HG02884 (cell line): ENCODE measurements around the gene MPZ.
"Not testable (repeated sequence)": the region's sequence is repeated elsewhere in the genome, so short reads cannot be mapped to it uniquely, and the experiment has no call there.

Experiments used
- ATAC-seq: cut with Tn5 transposase; IDR thresholded peaks from one replicate; pipeline ENCODE4 v1.9.1; 2021; ENCODE audit warnings: mild to moderate bottlenecking, moderate library complexity; ENCODE audit not compliant: unreplicated experiment

MPZ gene

DNA sequence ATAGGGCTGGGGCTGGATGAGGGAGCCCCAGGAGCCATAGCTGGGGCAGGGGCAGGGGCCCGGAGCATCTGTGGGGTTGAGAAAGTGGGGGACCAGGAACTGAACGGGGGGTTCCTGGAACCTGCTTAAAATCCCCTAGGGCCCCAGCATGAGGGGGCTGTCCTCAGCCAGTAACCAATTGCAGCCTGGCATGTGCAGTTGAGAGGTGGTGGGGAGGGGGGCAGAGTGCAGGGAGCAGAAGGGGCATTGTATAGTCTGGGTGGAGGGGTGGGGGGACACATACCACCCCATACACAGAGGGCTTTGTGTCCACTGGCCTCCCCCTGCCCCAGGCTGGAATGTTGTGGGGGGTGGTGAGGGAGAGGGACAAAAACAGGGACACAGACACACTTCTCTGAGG, at the start of gene MPZ:
Gene MPZ, minus strand, starts transcription at position 101 of the 400 bp plus-strand sequence. Its CDS starts 63 bp downstream, at position 38.
- no peak for ATAC-seq

DNA sequence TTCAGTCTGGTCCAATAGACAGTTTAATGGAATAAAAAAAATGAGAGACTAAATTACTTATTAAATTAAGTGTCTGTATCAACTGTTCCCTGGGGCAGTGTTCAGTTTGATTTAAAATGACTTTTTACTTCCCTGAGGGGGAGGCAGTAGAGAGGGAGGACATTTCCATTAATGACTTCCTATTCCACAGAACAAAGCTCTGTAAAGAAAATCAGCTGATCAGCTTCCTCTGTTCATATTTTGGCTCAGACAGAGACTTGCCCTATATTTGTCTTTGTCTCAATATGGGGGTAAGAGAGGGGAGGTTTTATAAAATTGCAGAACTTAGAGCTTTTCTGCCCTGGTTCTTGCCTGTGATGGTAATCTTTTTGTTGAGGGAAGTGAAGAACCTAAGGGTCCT, 49.5 kb upstream of the MPZ start:
- no peak for ATAC-seq

DNA sequence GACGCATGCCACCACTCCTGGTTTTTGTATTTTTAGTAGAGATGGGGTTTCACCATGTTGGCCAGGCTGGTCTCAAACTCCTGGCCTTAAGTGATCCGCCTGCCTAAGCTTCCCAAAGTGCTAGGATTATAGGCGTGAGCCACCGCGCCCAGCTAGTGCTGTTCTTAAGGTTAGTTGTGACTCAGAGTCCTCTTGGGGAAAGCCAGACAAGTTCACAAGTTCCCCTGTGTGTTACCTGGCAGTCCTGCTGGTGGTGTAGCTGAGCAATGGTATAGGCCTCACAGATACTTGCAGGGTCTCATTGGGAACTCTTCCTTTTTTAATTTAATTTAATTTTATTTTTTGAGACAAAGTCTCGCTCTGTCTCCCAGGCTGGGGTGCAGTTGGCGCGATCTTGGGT, 47.3 kb upstream of the MPZ start:
- ATAC-seq: no peak

DNA sequence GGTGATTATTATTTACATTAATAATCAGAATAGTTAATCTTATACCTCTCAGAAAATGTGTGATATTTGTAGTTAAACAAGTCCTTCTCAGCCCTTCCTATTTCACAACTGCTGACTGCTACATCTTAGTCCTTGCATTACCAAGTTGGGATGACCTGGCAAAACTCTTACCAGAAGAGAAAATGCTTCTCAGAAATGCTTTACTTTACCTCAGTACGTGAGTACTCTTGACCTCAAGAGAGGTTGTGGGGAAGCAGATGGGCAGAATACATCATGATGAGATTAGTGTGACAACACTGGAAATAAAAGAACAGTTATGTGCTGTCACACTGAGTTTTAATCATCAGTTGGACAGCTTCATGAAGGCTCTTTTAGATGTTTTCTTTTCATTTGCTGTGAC, 41.7 kb upstream of the MPZ start:
- no peak for ATAC-seq

DNA sequence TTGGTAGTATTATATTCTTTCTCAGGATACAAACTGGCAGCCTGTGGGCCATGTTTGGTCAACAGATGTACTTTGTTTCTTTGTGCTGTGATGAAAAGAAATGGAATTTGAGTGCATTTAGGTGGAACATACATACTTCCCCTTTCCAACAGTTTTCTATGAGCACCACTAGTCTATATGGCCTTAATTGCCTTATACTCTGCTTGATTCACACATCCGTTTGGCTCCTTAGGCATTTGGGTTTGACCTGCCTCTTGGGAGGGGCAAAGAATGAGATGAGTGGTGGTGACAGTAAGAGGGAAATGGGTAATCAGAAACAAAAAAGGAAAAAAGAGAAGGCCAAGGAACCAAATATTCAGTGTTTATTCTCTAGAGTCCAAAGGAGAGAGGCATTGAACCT, 40.9 kb upstream of the MPZ start:
- no peak for ATAC-seq

DNA sequence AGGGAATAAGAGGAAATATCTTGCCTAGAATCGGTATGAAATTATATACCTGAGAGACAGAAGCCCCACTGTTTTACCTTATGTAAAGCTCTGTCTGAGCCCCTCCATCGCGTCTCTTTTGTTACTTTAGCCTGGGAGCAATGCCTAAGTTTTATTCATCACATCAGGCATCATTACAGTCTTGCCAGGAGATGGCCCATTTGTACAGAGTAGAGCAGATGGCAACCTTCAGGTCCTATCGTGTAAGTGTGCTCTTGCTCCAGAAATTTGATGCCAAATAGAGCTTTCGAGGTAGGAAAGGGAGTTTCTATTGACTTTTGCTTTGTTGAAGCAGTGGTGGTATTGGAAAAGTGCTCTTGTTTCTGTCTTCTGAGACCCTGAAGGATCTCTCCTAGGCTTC, 33.1 kb upstream of the MPZ start:
- no peak for ATAC-seq

DNA sequence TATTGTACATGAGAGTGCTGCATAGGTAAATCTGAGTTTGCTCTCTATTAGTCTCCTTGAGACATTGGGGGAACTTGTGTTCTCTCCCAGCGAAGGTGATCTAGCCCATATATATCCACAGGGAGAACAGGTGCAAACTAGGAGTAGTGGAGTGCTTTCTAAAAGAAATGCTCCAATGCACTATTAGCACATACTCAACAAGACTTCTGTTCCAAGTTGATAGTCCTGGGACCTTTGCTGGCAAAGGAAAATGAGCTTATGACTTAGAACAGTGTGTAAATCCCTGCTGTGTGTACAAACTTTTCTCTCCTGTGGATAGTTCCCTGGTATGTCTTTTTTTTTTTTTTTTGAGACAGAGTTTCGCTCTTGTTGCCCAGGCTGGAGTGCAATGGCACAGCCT, 32.4 kb upstream of the MPZ start:
- ATAC-seq: no peak

DNA sequence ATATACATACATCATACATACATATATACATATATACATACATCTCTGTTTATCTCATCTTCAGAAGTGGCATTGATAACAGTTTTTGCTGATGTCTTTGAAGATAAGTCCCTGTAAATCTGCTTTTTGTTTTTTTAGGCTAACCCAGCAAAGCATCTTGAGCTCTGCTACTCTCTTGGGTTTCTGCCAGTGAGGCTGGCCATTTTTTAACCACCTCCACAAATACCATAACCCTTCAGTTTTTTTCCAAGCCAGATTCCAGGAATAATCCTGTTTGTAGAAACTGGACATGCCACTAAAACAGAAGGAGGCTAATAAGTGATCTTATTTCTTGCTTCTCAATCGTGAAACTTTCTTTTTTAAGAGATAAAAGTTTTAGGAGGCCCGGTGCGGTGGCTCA, 26.0 kb upstream of the MPZ start:
- no peak for ATAC-seq

DNA sequence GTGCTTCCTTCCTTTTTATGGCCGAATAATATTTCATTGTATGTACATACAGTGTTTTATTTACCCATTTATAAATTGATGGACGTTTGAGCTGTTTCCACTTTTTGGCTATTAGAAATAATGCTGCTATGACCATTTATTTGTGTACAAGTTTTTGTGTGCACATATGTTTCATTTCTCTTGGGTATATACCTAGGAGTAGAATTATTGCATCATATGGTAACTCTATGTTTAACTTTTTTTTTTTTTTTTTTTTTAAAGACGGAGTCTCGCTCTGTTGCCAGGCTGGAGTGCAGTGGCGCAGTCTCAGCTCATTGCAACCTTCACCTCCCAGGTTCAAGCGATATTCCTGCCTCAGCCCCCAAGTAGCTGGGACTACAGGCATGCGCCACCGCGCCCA, 23.4 kb upstream of the MPZ start:
- ATAC-seq: no peak

DNA sequence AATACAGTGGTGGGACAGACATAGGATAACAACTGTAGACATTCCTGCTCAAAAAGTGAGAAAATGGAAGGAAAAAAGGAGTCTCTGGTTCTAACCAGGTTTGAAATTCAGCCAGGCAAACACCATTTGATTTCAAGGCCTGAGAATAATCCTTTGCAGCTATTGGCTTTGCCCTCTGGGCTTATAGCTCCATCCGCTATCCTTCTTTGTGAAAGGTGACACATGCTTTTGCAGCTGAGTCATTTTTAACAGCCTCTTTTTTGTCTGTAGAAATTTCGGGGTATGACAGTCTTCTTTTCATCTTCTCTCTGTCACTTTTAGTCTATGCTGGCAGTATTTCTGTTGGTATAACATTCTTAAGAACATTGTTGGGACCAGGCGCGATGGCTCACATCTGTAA, 20.6 kb upstream of the MPZ start:
- no peak for ATAC-seq

DNA sequence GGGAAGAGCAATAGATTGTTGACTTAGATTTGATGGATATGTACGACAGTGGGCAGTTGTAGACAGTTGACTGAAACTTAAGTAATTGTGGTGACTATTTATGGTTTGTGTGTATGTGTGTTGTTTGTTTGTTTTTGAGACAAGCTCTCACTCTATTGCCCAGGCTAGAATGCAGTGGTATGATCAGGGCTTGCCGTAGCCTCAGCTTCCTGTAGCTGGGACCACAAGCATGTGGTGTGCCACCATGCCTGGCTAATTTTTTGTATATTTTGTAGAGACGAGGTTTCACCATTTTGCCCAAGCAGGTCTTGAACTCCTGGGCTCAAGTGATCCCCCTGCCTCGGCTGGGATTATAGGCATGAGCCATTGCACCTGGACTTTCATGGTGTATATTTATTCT, 14.3 kb upstream of the MPZ start:
- ATAC-seq: no peak

DNA sequence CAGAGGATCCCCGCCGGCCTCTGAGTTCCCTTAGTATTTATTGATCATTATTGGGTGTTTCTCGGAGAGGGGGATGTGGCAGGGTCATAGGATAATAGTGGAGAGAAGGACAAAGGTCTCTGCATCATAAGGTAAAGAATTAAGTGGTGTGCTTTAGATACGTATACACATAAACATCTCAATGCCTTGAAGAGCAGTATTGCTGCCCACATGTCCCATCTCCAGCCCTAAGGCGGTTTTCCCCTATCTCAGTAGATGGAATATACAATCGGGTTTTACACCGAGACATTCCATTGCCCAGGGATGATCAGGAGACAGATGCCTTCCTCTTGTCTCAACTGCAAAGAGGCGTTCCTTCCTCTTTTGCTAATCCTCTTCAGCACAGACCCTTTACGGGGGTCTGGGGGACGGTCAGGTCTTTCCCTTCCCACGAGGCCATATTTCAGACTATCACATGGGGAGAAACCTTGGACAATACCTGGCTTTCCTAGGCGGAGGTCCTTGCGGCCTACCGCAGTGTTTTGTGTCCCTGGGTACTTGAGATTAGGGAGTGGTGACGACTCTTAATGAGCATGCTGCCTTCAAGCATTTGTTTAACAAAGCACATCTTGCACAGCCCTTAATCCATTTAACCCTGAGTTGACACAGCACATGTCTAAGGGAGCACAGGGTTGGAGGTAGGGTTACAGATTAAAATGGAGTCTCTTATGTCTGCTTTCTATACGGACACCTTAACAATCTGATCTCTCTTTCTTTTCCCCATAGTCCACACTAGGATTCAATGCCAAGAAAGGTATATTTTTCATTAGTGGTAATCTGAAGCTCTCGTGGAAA, 6.3 kb upstream of the MPZ start:
- ATAC-seq: not testable (repeated sequence)

DNA sequence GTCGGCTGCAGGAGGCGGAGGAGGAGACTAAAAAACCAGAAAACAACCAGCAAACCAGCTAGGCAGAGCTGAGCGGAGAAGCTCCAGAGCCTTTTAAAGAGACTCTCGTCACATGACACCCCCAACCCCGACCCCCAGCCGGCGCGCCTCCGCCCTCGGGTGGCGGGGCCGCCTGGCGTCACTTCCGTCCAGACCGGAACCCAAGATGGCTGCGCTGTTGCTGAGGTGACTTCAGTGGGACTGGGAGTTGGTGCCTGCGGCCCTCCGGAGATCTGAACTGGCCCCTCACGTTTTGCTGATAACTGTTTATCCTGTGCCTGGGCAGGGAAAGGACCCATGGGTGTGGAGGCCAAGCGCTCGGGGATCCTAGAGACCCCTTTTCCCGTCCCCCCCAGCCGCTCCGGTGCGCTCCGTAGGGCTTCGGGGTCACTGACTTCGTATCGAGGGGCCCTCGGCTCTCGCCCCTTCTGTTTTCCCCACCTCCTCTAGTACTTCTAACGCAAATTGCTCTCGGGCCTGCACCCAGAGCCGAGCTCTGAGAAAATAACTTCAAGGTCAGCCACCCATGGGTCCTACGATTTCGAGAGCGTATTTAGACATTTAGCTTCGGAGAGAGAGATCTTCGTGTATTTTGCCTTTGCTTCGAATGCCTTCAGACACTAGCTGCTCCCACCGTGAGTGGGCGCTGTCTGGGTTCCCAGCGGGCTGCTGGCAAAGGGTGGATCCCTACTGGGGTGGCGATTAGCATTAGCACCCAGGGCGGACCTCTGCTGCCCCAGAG, 4.6 kb upstream of the MPZ start, which contains the start of gene SDHC:
Gene SDHC, plus strand, starts transcription at position 181 of the 781 bp plus-strand sequence. Its CDS starts 25 bp downstream, at position 206.
- ATAC-seq: peak; percentile 99

DNA sequence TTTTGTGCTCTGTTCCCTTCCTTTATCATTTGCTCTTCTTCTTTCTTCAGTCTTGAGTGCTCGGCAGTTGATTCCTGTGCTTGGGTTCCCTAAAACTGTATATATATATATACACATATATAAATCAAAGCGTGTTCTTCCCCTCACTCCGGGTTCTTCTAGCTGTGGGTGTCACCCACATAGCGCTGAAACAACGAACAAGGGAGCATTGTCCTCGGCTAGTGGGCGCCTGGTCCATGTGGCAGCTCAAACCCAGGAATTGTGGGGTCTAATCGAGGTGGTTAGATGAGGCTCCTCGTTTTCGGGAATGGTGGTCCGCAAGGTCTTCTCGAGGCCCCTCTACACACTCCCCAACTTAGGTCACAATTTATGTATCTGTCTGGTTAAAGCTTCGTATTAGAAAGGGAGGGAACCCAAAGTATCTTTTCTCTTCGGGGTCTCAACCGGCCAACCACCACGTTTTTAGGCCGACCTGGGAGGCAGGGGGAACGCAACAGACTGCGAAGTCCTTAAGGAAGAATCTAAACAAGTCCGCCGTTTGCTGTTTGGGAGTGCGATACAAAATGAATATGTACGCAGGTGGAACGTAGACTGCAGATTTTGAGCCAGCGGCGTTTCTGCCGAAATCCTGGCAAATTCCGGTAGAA, 3.9 kb upstream of the MPZ start:
- peak; percentile 12 for ATAC-seq

DNA sequence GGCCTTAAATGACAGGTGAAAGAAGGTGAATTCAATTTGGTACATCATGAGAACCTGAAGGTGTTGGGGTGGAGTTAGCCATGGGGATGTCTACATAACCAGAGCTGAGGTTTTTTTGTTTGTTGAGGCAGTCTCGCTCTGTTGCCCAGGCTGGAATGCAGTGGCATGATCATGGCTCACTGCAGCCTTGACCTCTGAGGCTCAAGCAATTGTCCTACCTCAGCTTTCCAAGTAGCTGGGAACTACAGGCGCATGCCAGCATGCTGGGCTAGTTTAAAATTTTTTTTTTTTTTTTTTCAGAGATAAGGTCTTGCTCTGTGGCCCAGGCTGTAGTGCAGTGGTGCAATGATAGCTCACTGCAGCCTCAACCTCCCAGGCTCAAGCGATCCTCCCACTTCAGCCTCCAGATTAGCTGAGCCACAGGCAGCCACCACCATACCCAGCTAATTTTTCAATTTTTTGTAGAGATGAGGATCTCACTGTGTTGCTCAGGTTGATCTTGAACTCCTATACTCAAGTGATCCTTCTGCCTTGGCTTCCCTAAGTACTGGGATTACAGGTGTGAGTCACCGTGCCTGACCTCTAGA, 1.9 kb upstream of the MPZ start:
- no peak for ATAC-seq

DNA sequence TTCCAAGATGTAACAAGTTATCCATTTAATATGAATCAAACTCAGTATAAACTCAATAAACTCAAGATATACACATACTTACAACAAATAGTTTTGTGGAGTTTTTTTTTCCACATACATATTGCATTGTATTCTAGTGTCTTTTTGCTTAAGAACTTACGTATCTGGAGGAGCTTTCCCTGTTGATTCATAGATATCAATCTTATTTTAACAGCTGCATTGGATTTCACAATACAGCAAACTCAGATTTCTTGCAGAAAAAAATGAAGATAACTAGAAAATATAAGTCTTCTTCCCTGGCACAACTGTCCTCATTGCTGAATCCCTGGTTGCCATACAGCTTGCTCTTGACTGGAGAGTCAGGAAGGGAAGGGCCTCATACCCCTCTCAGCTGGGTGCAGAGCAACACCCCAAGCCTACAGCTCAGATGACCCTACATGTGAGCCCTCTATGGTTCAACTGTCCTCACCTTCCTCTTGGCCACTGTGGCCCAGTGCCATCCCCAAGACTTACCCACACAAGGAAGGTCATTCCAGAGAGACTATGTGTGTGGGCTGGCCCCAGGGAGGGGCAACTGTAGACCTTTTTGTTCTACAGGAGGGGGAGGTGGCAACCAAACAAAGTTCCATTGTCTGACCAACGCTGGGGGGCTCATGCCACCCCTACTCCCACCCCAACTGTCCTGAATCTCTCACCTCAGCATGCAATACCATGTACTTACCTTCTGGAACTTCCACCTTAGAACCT, 1.7 kb downstream of the MPZ start:
- ATAC-seq: no peak

DNA sequence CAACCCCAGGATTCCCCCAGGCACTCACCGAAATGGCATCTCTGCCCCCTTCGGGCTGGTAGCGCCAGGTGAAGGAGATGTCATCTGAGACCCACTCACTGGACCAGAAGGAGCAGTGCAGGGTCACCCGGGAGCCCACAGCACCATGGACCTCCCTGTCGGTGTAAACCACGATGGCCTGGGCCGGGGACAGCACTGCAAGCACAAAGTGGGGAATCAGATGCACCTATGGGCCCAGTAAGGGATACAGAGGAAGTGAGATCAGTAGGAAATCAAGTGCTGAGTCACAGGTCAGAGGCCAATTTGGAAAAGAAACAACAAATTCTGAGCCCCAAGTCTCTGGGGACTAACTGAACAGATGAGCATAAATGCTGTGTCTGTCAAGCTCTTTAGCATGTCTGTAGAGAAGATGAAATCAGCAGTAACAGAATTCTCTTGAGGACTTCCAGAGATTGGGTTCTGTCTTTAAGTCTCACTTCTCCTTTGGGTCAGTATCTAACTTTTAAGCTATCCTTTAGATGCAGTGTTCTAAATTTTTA, 2.5 kb downstream of the MPZ start:
- ATAC-seq: no peak

DNA sequence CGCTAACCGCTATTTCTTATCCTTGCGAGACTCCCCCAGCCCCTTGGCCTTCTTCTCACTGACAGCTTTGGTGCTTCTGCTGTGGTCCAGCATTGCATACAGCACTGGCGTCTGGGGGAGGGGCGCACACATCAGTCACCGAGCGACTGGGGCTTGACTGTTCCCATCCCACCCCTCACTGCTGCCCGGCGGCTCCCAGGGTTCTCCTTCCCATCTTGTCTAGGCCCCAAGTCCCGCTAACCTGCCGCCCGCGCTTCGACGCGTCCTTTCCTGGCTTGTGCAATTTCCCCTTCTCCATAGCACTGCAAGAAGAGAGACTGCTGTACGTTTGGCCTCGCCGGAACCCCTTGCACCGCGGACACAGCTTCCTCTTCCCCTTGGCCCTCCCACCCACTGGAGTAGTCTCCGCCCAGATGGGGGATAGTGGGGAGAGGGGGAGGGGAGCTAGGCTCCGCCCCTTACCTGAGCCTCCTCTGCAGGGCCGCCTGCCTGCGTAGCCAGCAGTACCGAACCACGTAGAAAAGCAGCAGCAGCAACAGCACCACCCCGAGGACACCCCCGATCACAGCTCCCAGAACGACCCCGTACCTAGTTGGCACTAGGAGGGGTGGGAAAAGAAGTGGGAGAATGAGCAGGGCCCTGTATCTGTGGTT, 3.8 kb downstream of the MPZ start:
- peak; percentile 68 for ATAC-seq

DNA sequence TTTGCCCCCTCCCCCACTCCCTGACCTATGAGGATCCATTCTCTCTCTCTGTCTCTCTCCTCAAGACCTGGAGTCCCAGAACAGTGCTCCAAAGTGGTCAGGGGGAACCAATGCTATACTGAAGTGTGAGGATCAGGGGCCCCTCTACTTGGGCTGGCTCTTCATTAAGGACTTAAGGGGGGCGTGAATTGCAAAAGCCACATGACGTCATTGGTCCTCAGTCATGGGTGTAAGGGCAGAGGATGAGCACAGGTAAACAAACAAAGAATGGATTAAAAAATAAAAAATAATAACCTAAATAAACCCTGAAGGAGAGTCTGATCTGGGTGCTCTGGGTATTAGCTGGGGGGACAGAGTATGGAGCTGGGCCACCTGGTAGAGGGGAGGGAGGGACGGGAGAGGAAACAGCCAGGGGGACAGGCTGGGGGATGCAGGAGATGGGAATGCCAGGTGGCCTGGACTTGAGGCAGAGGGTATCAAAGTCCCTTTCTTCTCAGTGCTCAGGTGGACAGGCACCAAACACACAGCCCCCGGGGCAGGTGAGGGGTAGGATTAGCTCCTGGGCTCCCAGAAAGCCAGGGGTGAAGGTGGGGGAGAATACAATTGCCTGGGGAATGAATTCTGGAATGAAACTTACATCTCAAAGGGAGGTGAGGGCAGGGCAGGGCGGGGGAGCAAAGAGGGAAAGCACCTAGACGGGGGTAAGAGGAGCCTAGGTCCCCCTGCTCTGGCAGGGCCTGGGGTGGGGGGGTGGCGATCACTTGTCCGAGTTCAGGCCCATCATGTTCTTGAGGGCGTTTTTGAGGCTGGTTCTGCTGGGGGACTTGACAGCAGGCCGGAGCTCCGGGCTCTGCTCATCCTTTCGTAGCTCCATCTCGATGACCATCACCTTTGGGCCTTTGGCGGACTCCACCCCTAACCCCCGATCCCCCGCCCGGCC, 4.6 kb downstream of the MPZ start:
- no peak for ATAC-seq
